ENCODE measurements around the gene KDM6B.

KDM6B gene, protein sequence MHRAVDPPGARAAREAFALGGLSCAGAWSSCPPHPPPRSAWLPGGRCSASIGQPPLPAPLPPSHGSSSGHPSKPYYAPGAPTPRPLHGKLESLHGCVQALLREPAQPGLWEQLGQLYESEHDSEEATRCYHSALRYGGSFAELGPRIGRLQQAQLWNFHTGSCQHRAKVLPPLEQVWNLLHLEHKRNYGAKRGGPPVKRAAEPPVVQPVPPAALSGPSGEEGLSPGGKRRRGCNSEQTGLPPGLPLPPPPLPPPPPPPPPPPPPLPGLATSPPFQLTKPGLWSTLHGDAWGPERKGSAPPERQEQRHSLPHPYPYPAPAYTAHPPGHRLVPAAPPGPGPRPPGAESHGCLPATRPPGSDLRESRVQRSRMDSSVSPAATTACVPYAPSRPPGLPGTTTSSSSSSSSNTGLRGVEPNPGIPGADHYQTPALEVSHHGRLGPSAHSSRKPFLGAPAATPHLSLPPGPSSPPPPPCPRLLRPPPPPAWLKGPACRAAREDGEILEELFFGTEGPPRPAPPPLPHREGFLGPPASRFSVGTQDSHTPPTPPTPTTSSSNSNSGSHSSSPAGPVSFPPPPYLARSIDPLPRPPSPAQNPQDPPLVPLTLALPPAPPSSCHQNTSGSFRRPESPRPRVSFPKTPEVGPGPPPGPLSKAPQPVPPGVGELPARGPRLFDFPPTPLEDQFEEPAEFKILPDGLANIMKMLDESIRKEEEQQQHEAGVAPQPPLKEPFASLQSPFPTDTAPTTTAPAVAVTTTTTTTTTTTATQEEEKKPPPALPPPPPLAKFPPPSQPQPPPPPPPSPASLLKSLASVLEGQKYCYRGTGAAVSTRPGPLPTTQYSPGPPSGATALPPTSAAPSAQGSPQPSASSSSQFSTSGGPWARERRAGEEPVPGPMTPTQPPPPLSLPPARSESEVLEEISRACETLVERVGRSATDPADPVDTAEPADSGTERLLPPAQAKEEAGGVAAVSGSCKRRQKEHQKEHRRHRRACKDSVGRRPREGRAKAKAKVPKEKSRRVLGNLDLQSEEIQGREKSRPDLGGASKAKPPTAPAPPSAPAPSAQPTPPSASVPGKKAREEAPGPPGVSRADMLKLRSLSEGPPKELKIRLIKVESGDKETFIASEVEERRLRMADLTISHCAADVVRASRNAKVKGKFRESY (N-terminal part only)

DNA sequence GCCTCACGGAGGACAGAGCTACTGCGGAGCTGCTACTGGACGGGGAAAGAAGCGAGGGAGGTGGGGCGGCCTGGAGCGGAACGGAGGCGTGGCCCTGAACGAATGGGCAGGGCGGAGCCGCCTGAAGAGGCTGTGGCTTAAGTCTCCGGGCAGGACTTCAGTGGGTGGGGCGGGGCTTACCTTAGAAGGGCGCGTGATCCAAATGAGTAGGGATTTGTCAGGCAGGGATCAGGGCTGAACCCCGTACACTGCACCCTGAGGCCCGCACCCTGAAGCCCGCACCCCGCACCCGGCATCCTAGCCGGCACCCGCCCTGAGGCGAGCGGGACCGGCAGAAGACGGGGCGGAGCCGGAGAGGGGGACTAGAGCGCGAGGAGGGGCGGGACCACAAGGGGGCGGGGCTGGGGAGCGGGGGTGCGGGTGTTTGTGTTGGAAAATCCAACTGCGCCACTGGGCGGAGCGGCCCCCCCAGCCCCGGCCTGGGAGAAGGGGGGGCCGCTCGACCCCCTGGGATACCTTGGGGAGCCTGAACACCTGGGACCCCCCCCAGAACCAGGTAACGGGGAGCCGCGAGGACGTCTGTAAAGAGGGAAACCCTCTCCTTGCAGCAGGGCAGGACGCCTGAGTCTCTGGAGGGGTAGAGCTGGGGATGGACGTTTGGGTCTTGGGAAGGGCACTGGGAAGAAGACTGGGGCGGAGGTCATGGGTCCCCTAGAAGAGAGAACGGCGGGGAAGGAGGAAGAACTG is at the start of gene KDM6B:
KDM6B (plus strand) TSS at position 423 of the 747 bp plus-strand sequence. CDS start 11,338 bp downstream, outside the sequence.
- TF ChIP-seq YY1 (IDR thresholded peaks at IDR 0.05; ENCODE audit: low read depth) (no peak), CREB1 (IDR thresholded peaks at IDR 0.05; ENCODE audit: low read depth) (no peak), EGR1 (IDR thresholded peaks at IDR 0.05) (no peak), ZBTB7A (IDR thresholded peaks at IDR 0.05; ENCODE audit: low read depth) (no peak), FOXM1 (IDR thresholded peaks at IDR 0.05; ENCODE audit: borderline replicate concordance, low read depth) (no peak), TAF1 (IDR thresholded peaks at IDR 0.05; ENCODE audit: low read depth) (no peak), RAD21 (IDR thresholded peaks at IDR 0.05; ENCODE audit: low read depth) (no peak), TEAD4 (IDR thresholded peaks at IDR 0.05) (no peak), CEBPB (IDR thresholded peaks at IDR 0.05) (no peak)
- TF ChIP-seq, protein P1, sequence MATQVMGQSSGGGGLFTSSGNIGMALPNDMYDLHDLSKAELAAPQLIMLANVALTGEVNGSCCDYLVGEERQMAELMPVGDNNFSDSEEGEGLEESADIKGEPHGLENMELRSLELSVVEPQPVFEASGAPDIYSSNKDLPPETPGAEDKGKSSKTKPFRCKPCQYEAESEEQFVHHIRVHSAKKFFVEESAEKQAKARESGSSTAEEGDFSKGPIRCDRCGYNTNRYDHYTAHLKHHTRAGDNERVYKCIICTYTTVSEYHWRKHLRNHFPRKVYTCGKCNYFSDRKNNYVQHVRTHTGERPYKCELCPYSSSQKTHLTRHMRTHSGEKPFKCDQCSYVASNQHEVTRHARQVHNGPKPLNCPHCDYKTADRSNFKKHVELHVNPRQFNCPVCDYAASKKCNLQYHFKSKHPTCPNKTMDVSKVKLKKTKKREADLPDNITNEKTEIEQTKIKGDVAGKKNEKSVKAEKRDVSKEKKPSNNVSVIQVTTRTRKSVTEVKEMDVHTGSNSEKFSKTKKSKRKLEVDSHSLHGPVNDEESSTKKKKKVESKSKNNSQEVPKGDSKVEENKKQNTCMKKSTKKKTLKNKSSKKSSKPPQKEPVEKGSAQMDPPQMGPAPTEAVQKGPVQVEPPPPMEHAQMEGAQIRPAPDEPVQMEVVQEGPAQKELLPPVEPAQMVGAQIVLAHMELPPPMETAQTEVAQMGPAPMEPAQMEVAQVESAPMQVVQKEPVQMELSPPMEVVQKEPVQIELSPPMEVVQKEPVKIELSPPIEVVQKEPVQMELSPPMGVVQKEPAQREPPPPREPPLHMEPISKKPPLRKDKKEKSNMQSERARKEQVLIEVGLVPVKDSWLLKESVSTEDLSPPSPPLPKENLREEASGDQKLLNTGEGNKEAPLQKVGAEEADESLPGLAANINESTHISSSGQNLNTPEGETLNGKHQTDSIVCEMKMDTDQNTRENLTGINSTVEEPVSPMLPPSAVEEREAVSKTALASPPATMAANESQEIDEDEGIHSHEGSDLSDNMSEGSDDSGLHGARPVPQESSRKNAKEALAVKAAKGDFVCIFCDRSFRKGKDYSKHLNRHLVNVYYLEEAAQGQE (IDR thresholded peaks at IDR 0.05; ENCODE audit: low read depth), result no peak
- TF ChIP-seq, protein P2, sequence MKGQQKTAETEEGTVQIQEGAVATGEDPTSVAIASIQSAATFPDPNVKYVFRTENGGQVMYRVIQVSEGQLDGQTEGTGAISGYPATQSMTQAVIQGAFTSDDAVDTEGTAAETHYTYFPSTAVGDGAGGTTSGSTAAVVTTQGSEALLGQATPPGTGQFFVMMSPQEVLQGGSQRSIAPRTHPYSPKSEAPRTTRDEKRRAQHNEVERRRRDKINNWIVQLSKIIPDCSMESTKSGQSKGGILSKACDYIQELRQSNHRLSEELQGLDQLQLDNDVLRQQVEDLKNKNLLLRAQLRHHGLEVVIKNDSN (IDR thresholded peaks at IDR 0.05), result no peak
- TF ChIP-seq, protein P3, sequence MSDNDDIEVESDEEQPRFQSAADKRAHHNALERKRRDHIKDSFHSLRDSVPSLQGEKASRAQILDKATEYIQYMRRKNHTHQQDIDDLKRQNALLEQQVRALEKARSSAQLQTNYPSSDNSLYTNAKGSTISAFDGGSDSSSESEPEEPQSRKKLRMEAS (IDR thresholded peaks at IDR 0.05), result no peak

DNA sequence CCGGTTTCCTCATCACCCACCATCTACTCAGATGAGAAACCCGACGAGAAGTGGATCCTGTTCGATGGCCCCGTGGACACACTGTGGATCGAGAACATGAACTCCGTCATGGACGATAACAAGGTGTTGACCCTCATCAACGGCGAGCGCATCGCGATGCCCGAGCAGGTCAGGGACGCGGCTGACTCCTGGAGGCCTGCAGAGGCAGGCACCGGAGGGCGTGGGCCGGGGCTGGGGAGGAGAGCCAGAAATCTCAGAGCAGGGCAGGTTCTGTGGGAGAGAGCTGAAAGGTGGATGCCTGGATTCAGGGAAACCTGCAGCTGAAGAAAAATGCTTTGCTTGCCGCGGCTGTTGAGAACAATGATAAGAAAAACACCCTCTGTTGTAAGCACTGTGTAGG is 47.2 kb upstream of the KDM6B start:
- TF ChIP-seq TCF12 (IDR thresholded peaks at IDR 0.05; ENCODE audit: low read depth), result no peak
- TF ChIP-seq RAD21 (IDR thresholded peaks at IDR 0.05; ENCODE audit: low read depth), result no peak

DNA sequence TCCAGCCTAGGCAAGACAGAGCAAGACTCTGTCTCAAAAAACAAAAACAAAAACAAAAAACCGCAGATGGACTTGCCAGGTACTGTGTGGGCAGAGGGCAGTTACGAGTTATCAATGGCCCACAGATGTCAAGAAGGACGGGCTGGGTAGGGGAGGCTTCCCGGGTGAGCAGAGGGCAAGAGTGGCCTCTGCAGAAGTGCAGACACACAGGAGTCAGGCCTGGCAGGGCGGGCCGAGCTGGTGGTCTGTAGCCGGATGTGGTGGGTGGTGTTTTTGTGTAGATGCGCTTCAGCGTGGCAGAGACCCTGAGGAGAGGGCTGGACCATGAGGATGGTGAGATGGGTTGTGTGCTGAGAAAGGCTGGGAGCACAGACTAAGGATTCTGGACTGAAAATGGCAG is 44.9 kb upstream of the KDM6B start:
- TF ChIP-seq, protein P1 (IDR thresholded peaks at IDR 0.05; ENCODE audit: low read depth), result no peak
- TF ChIP-seq ZBTB7A (IDR thresholded peaks at IDR 0.05; ENCODE audit: low read depth), result no peak
- TF ChIP-seq CEBPB (IDR thresholded peaks at IDR 0.05), result no peak
- TF ChIP-seq EP300 (IDR thresholded peaks at IDR 0.05; ENCODE audit: borderline replicate concordance), result no peak
- no peak for TF ChIP-seq TEAD4 (IDR thresholded peaks at IDR 0.05)

DNA sequence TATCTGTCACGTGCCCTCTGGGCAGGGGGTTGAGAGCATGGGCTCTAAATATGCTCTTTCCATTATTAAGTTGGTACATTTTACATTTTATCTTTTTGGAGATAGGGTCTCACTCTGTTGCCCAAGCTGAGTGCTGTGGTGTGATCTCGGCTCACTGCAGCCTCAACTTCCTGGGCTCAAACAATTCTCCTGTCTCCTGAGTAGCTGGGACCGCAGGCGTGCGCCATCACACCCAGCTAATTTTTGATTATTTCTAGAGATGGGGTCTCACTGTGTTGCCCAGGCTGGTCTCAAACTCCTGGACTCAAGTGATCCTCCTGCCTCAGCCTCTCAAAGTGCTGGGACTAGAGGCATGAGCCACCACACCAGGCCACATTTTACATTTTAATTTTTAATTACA is 43.9 kb upstream of the KDM6B start:
- TF ChIP-seq TEAD4 (IDR thresholded peaks at IDR 0.05), result no peak
- TF ChIP-seq CEBPB (IDR thresholded peaks at IDR 0.05), result no peak
- TF ChIP-seq YY1 (IDR thresholded peaks at IDR 0.05; ENCODE audit: low read depth), result no peak
- no peak for TF ChIP-seq EP300 (IDR thresholded peaks at IDR 0.05; ENCODE audit: borderline replicate concordance)
- TF ChIP-seq, protein P3 (IDR thresholded peaks at IDR 0.05), result no peak
- no peak for TF ChIP-seq FOXM1 (IDR thresholded peaks at IDR 0.05; ENCODE audit: borderline replicate concordance, low read depth)

DNA sequence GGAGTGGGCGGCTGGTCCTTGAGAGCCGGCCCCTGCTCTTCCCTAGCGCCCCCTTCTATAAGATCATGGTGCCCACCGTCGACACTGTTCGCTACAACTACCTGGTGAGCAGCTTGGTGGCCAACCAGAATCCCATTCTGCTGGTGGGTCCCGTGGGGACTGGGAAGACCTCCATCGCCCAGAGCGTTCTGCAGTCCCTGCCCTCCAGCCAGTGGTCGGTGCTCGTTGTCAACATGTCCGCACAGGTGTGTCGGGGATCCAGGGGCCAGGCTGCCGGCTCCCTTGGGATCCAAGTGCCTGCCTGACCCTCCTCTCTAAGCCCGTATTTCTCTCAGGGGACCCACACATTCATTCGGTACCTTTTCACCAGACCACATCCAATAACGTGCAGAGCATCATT is 41.4 kb upstream of the KDM6B start:
- no peak for TF ChIP-seq CREB1 (IDR thresholded peaks at IDR 0.05; ENCODE audit: low read depth)
- TF ChIP-seq, protein P3 (IDR thresholded peaks at IDR 0.05), result no peak
- TF ChIP-seq RAD21 (IDR thresholded peaks at IDR 0.05; ENCODE audit: low read depth), result no peak
- TF ChIP-seq TEAD4 (IDR thresholded peaks at IDR 0.05), result no peak
- TF ChIP-seq TCF12 (IDR thresholded peaks at IDR 0.05; ENCODE audit: low read depth), result no peak
- TF ChIP-seq, protein P2 (IDR thresholded peaks at IDR 0.05), result no peak
- TF ChIP-seq, protein P1 (IDR thresholded peaks at IDR 0.05; ENCODE audit: low read depth), result no peak
- no peak for TF ChIP-seq NFIC (IDR thresholded peaks at IDR 0.05)
- TF ChIP-seq ZBTB7A (IDR thresholded peaks at IDR 0.05; ENCODE audit: low read depth), result no peak
- TF ChIP-seq TAF1 (IDR thresholded peaks at IDR 0.05; ENCODE audit: low read depth), result no peak
- no peak for TF ChIP-seq EGR1 (IDR thresholded peaks at IDR 0.05)
- no peak for TF ChIP-seq YY1 (IDR thresholded peaks at IDR 0.05; ENCODE audit: low read depth)
- TF ChIP-seq EP300 (IDR thresholded peaks at IDR 0.05; ENCODE audit: borderline replicate concordance), result no peak

Data from Ishikawa (cell line).